NOMO-1 treated with DMSO at 0.1 percent for 48 hours (cell line): Measurements from ENCODE around the gene AMY1C.
"Not testable (repeated sequence)": the region's sequence is repeated elsewhere in the genome, so short reads cannot be mapped to it uniquely, and the experiment has no call there.

Experiments used
- DNase-seq: peaks from one replicate; lab custom pipeline; 2025; ENCODE audit not compliant: unreplicated experiment; lab: John Stamatoyannopoulos, UW

AMY1C gene

DNA sequence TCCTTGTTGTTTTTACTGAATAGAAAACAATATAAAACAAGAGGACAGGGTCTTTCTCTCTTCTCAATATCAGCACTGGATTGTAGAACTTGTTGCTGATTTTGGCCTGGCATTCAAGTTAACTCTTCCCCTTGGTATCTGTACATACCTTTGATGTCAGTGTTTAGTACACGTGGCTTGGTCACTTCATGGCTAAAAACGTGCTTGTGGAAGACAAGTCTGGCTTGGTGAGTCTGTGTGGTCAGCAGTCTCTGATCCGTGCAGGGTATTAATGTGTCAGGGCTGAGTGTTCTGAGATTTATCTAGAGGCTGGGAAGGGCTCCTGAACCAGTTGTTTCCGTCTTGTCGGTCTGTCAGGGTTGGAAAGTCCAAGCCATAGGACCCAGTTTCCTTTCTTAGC, at the start of gene AMY1C:
AMY1C (plus strand) TSS at position 301 of the 400 bp plus-strand sequence. CDS start 572 bp downstream, outside the sequence.
- DNase-seq, result not testable (repeated sequence)

DNA sequence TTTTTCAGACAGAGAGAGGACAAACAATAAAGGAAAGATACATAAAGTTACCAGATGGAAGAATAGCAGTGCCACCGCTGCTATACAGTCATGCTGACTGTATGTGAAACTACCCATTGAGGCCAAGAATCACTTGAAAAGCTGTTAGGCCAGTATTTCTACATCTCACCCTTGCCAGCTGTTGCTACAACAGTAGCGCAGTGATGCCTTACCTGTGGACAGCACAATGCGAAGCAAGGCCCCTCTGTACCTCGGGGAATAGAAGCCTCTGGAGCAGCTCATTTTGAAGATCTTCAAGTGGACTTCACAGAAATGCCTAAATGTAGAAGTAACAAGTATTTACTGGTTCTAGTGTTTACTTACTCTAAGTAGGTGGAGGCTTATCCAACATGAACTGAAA, 49.0 kb upstream of the AMY1C start:
- DNase-seq, result not testable (repeated sequence)

DNA sequence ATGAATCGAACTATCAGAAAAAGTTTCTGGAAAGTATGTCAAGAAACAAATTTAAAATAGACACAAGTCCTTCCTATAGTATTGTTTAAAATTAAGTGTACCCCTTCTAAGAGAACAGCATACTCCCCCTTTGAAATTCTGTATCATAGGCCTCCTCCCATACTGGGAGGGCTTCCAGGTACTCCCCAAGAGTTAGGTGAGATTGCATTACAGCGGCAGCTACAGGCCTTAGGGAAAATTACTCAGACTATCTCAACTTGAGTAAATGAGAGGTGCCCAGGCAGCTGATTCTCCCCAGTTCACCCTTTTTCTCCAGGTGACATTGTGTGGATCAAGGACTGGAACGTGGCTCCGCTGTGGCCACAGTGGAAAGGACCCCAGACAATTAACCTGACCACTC, 48.4 kb upstream of the AMY1C start:
- DNase-seq, result not testable (repeated sequence)

DNA sequence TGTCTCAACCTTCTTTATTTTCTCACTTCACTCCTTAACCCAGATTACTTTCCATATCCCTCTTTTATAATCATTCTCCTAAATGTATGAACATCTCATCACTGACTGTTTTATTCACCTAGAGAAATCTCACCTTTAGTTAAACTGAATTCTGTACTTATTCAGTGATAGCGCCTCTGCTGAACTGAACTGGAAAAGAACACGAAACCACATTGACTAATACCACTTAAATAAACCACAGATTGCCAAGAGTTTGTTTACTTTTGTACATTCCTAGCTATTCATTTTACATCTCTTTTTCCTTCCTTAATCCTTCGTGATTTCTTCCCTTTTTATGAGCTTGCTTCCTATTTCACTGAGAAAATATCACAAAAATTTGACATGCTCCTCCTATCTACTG, 42.0 kb upstream of the AMY1C start:
- DNase-seq, result not testable (repeated sequence)

DNA sequence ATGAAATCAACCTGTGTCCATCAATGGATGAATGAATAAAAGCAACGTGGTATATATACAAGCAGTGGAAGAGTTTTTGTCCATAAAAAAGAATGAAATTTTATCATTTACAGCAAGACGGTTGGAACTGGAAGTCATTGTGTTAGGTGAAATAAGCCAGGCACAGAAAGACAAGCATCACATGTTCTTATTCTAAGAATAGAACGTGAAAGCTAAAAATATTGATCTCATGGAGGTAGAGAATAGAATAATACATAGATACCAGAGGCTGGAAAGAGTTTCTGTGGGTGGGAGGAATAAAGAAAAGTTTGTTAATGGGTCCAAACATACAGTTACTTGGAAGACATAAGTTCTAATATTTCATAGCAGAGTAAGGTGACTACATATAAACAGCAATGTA, 39.3 kb upstream of the AMY1C start:
- DNase-seq, result not testable (repeated sequence)

DNA sequence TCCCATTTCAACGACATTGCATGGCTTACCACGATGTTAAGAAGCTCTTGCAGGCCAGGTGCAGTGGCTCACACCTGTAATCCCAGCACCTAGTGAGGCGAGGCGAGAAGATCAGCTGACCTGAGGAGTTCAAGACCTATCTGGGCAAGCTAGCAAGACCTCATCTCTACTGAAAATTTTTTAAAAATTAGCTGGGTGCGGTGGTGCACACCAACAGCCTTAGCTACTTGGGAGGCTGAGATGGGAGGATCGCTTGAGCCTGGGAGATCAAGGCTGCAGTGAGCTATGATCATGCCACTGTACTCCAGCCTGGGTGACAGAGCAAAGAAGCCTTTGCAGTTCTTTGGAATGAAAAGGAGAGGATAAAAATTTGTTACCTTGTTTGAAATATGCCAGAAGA, 32.3 kb upstream of the AMY1C start:
- not testable (repeated sequence) for DNase-seq

DNA sequence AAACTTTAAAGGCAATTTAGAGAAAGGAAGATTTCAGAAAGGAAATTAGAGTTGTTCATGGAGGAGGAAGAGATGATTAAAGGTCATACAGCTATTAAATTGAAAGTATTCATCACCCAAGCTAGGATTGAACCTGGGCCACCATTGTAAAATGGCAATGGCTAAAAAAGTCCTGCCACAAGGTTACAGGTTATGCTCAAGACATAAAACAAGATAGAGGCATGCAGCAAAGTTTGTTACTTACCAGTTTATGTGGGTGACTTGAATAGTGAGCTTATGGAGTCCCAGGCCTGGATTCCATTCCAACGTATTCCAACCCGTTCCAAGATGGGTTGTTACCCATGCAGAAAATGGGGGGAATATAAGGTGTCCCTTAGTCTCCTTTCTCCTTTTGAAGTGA, 28.2 kb upstream of the AMY1C start:
- DNase-seq, result not testable (repeated sequence)

DNA sequence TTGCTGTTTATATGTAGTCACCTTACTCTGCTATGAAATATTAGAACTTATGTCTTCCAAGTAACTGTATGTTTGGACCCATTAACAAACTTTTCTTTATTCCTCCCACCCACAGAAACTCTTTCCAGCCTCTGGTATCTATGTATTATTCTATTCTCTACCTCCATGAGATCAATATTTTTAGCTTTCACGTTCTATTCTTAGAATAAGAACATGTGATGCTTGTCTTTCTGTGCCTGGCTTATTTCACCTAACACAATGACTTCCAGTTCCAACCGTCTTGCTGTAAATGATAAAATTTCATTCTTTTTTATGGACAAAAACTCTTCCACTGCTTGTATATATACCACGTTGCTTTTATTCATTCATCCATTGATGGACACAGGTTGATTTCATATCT, 14.4 kb upstream of the AMY1C start:
- DNase-seq, result not testable (repeated sequence)

DNA sequence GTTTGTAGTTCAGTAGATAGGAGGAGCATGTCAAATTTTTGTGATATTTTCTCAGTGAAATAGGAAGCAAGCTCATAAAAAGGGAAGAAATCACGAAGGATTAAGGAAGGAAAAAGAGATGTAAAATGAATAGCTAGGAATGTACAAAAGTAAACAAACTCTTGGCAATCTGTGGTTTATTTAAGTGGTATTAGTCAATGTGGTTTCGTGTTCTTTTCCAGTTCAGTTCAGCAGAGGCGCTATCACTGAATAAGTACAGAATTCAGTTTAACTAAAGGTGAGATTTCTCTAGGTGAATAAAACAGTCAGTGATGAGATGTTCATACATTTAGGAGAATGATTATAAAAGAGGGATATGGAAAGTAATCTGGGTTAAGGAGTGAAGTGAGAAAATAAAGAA, 11.7 kb upstream of the AMY1C start:
- not testable (repeated sequence) for DNase-seq

DNA sequence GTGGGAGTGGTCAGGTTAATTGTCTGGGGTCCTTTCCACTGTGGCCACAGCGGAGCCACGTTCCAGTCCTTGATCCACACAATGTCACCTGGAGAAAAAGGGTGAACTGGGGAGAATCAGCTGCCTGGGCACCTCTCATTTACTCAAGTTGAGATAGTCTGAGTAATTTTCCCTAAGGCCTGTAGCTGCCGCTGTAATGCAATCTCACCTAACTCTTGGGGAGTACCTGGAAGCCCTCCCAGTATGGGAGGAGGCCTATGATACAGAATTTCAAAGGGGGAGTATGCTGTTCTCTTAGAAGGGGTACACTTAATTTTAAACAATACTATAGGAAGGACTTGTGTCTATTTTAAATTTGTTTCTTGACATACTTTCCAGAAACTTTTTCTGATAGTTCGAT, 5.2 kb upstream of the AMY1C start:
- DNase-seq, result not testable (repeated sequence)

DNA sequence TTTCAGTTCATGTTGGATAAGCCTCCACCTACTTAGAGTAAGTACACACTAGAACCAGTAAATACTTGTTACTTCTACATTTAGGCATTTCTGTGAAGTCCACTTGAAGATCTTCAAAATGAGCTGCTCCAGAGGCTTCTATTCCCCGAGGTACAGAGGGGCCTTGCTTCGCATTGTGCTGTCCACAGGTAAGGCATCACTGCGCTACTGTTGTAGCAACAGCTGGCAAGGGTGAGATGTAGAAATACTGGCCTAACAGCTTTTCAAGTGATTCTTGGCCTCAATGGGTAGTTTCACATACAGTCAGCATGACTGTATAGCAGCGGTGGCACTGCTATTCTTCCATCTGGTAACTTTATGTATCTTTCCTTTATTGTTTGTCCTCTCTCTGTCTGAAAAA, 4.7 kb upstream of the AMY1C start:
- DNase-seq, result not testable (repeated sequence)

DNA sequence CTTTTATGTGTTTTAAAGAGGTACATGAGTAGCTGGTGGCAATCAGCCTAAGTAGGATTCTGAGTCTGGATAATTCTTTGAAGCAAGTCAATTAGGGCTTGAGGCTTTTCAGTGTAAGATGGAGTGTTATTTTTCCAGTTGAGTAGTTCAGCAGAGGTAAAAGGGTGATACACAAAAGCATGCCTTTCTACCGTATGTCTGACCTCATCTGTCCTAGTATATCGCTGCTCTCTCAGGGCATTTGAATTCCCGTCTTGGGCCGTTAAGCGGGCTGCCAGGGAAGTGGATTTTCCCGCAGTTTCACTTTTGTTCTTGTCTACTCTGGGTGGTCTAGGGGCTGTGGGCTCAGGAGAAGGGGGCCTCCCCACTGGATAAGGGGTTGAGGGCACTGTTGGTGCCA, 1.4 kb upstream of the AMY1C start:
- DNase-seq, result not testable (repeated sequence)

DNA sequence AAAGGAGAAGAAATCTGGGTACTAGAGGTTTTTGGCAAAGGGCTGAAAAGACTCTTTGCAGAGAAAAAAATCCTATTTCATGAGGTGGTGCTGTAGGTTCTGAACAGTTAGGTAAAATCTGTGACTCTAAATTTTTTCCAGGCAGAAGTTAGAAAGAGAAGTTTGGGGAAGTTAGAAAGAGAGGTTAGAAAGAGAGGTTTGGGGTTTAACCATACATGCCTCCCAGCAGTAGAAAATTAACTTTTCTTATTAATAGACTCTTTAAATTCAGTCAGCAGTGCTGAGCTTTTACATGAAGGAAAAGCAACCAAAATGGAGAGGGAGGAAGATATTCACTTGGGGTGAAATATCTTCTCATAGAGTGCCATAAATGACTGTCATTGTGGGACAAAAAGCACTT, 12.2 kb downstream of the AMY1C start:
- DNase-seq, result peak; percentile 35

DNA sequence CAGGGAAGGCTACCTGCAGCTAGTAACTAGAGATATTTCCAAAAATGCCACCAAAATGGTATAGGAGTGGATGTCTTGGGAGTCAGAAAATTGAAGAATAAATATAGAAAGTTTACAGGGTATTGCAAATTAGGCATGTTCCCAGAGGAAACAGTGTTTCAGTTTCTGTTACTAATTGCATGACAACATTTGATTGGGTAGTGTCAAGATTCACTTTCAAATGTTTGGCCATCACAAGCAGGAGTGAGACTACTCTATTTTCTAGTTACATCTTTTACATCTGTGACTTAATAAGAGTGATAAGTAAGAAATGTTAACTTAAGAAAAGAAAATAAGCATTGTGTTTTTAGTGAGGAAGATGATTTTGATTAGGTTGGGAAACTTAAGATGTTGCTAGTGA, 30.2 kb downstream of the AMY1C start:
- DNase-seq, result no peak

DNA sequence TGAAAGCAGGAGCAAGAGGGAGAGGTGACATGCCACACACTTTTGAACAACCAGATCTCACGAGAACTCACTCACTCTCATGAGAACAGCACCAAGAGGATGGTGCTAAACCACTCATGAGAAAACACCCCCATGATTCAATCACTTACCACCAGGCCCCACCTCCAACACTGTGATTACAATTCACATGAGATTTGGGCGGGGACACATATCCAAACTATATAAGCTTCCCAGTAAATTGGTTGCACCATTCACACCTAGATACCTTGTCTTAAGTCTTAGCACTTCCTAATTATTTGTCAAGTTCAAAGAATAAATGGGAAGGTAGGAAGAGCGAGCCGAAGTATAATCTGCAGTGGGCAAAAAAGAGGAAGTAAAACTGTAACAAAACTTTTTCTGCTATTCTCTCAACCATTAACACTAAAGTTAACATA, 34.3 kb downstream of the AMY1C start:
- peak; percentile 56 for DNase-seq

DNA sequence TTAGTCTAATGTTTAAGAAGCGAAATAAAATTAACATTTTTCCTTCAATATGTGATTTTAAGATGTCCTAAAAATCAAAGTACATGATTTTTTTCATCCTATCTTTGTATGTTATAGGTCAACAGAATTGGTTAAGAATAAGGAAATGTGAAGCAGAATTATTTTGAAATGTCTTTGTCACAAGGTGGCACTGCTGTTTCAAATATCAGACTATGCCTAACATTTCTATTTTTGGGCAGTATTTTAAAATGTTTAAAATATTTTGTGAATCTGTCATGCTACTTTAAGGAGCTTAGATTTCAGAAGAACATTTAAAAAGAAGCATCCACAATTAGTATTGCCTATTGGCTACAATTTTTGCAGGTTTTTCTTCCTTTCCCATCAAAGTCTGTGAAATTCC, 38.7 kb downstream of the AMY1C start:
- DNase-seq, result peak; percentile 36

DNA sequence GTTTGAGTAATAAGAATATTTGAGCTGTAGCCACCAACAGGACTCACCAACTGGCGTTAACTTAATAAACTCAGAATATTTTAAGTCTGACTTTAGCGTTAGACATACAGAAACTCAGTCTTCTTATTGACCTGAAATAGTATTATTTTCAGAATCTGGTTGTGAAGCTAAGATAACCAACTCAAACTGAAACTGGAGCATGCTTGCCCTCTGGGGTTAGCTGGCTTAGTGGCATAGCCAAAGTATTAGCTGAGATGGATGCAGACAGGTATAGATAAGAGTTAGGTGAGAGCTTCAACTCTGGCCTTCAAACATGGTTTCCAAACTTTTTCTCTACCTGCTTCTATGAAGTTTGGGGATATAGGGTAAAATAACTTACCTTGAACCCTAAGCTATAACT, 40.5 kb downstream of the AMY1C start:
- no peak for DNase-seq
